ENCODE measurements around the gene ZC3H12A. TPM values are rescaled to one million over a fixed set of nuclear protein-coding genes. Genes with fewer than 3 reads are reported as not detected.

Gene ZC3H12A
- total and polyA plus RNA-seq, 2 of the 8 experiments (the other 6 are each of a cell fraction or from before 2014, with no cell fraction given) = 7.4 to 10.0 TPM

GRCh38 chr1:37482796-37483744 lies 8.7 kb downstream of the ZC3H12A start (continued):
- TF ChIP-seq HDAC2 (IDR thresholded peaks at IDR 0.05; ENCODE audit: borderline replicate concordance in 1 of 2, low read depth in 2 of 2, low read length in 2 of 2) = no peak
- TF ChIP-seq MAX (IDR thresholded peaks at IDR 0.05) = no peak
- TF ChIP-seq ASH2L (IDR thresholded peaks at IDR 0.05; ENCODE audit: low read length) = no peak

Data from H1 (cell line).